HG03108 (cell line): ENCODE measurements around the gene CHRM5.
A peak's percentile ranks its signal among the peaks of the same experiment; 100 is the strongest.
"Not testable (repeated sequence)": the region's sequence is repeated elsewhere in the genome, so short reads cannot be mapped to it uniquely, and the experiment has no call there.

Experiments
- ATAC-seq: cut with Tn5 transposase; IDR thresholded peaks from one replicate; pipeline ENCODE4 v1.9.1; 2021; ENCODE audit warnings: moderate library complexity; ENCODE audit not compliant: unreplicated experiment

CHRM5 gene

GRCh38 chr15:34038871-34039789, 70.8 kb downstream of the CHRM5 start, which contains the start of gene AVEN:
Gene AVEN (minus strand): TSS chr15:34039204. CDS start chr15:34039046, 158 bp downstream.
- ATAC-seq: peak; percentile 43

- no peak for ATAC-seq
These were observed 71.5 kb downstream of the CHRM5 start for GRCh38 chr15:34039790-34040113.

- no peak for ATAC-seq
These were observed 75.1 kb downstream of the CHRM5 start for GRCh38 chr15:34043391-34043790.

- ATAC-seq: no peak
These were observed 75.5 kb downstream of the CHRM5 start for GRCh38 chr15:34043813-34044212.

- no peak for ATAC-seq
These were observed 78.3 kb downstream of the CHRM5 start for GRCh38 chr15:34046471-34047145.

GRCh38 chr15:34047893-34048775, 79.8 kb downstream of the CHRM5 start:
- no peak for ATAC-seq

- ATAC-seq: no peak
These were observed 80.8 kb downstream of the CHRM5 start for GRCh38 chr15:34049112-34049511.

- ATAC-seq: not testable (repeated sequence)
These were observed 82.1 kb downstream of the CHRM5 start for GRCh38 chr15:34050385-34050784.

- no peak for ATAC-seq
These were observed 85.9 kb downstream of the CHRM5 start for GRCh38 chr15:34054081-34054707.

GRCh38 chr15:34055868-34056595, 87.7 kb downstream of the CHRM5 start:
- no peak for ATAC-seq

- ATAC-seq: no peak
These were observed 88.6 kb downstream of the CHRM5 start for GRCh38 chr15:34056911-34057310.

GRCh38 chr15:34059476-34059875, 91.2 kb downstream of the CHRM5 start:
- ATAC-seq: no peak

GRCh38 chr15:34059946-34060345, 91.6 kb downstream of the CHRM5 start:
- no peak for ATAC-seq

GRCh38 chr15:34064438-34064837, 96.1 kb downstream of the CHRM5 start:
- no peak for ATAC-seq

- no peak for ATAC-seq
These were observed 97.0 kb downstream of the CHRM5 start for GRCh38 chr15:34065261-34065660.

- no peak for ATAC-seq
These were observed 97.6 kb downstream of the CHRM5 start for GRCh38 chr15:34065941-34066340.

- no peak for ATAC-seq
These were observed 101.7 kb downstream of the CHRM5 start for GRCh38 chr15:34070003-34070402.

GRCh38 chr15:34076785-34077184, 108.5 kb downstream of the CHRM5 start:
- ATAC-seq: no peak

GRCh38 chr15:34078900-34079299, 110.6 kb downstream of the CHRM5 start:
- ATAC-seq: no peak

- ATAC-seq: no peak
These were observed 111.6 kb downstream of the CHRM5 start for GRCh38 chr15:34079904-34080303.
